ENCODE results near the gene S100PBP. TPM values are rescaled to one million over a fixed set of nuclear protein-coding genes. Genes with fewer than 3 reads are reported as not detected.

S100PBP gene
- total RNA-seq, 4 donors from 2014 or later, result 14.9 to 24.1 (median 18.6) TPM

DNA sequence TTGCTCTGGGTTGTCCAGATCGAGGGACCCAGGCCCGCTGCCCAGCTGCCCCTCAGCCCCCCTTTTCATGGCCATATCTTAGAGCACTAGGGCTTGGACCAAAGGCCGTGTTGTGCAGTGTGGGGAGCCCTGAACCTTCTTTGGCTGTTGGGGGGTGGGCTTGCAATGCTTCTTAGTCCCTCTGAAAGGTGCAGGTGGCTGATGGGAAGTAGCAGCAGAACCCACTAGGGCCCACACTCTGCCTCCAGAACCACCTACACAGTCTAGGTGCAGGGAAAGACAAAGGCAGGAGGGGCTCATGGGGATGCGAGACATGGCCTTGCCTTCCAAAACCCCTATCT, 66.5 kb downstream of the S100PBP start:
- H3K4me3 ChIP-seq, result no peak overlapping the region
- intact Hi-C loops (cut with DNase I), result no loop called here
- TF ChIP-seq EP300 (IDR thresholded peaks at IDR 0.05), result no peak
- no peak for TF ChIP-seq POLR2AphosphoS5 (IDR thresholded peaks at IDR 0.05)
- no peak for TF ChIP-seq POLR2A (IDR thresholded peaks at IDR 0.05; ENCODE audit: low read depth)
- TF ChIP-seq, protein P1, sequence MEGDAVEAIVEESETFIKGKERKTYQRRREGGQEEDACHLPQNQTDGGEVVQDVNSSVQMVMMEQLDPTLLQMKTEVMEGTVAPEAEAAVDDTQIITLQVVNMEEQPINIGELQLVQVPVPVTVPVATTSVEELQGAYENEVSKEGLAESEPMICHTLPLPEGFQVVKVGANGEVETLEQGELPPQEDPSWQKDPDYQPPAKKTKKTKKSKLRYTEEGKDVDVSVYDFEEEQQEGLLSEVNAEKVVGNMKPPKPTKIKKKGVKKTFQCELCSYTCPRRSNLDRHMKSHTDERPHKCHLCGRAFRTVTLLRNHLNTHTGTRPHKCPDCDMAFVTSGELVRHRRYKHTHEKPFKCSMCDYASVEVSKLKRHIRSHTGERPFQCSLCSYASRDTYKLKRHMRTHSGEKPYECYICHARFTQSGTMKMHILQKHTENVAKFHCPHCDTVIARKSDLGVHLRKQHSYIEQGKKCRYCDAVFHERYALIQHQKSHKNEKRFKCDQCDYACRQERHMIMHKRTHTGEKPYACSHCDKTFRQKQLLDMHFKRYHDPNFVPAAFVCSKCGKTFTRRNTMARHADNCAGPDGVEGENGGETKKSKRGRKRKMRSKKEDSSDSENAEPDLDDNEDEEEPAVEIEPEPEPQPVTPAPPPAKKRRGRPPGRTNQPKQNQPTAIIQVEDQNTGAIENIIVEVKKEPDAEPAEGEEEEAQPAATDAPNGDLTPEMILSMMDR (IDR thresholded peaks at IDR 0.05), result no peak
- H3K9me3 ChIP-seq, result no peaks in the 10 kb centered on the region
- DNase-seq (ENCODE audit: extremely low spot score), result no peak
- H3K27me3 ChIP-seq, result peaks cover 8 to 54% (median 28%) of the 10 kb centered on the region in 4 donors
- no peaks in the 10 kb centered on the region for H3K36me3 ChIP-seq
- H3K27ac ChIP-seq (replicated peaks in 1 of 4), result no peak overlapping the region
- 53% methylated on average over 4 of the region's 4 CpGs for WGBS
- H3K4me1 ChIP-seq, result peaks cover 16 to 29% (median 22%) of the 10 kb centered on the region in 4 donors

DNA sequence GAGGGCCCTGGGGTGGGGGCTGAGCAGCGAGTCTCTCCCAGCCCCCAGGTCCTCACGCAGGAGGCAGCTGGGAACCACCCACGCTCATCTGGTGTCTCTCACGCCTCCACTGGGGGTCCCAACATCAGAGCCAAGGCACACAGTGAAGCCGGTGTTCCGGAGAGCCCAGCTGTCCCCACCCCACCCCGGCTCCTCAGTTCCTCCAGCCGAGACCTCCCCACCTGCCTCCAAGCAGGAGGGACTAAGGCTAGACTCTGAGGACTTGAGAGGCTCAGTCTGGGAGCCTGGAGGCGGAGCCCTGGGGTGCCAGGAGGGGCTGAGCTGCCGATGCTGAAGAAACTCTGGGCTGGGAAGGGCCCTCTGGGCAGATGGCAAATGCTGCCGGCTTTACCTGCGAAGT, 67.3 kb downstream of the S100PBP start:
- Histone ChIP-seq H3K27me3 (peaks cover 8 to 59% (median 28%) of the 10 kb centered on the region in 4 donors), H3K9me3 (no peaks in the 10 kb centered on the region), H3K4me3 (no peak overlapping the region), H3K27ac (replicated peaks in 1 of 4) (no peak overlapping the region), H3K4me1 (peaks cover 16 to 29% (median 22%) of the 10 kb centered on the region in 4 donors), H3K36me3 (no peaks in the 10 kb centered on the region)
- DNase-seq (ENCODE audit: extremely low spot score), result no peak
- no peak for TF ChIP-seq POLR2AphosphoS5 (IDR thresholded peaks at IDR 0.05)
- TF ChIP-seq EP300 (IDR thresholded peaks at IDR 0.05), result no peak
- TF ChIP-seq, protein P1 (IDR thresholded peaks at IDR 0.05), result no peak
- no peak for TF ChIP-seq POLR2A (IDR thresholded peaks at IDR 0.05; ENCODE audit: low read depth)
- intact Hi-C loops (cut with DNase I), result no loop called here
- WGBS, result 73% methylated on average over 2 of the region's 12 CpGs

DNA sequence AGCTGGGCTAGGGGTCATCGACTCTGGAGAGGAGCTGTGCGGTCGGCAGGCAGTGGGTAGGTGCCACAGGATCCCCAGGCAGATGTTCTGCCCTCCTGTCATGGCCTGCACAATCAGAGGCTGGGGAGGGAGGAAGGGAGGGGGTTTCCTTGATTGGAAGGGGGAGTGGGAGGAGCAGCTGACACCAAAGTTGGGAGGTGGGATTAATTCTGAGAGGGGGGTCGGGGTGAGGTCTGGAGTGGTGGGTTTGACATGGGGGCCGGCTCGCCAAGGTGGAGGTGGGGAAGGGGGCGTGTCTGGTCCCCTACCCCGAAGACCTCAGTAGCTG, 68.2 kb downstream of the S100PBP start:
- no peak for TF ChIP-seq POLR2AphosphoS5 (IDR thresholded peaks at IDR 0.05)
- TF ChIP-seq EP300 (IDR thresholded peaks at IDR 0.05), result no peak
- TF ChIP-seq POLR2A (IDR thresholded peaks at IDR 0.05; ENCODE audit: low read depth), result no peak
- TF ChIP-seq, protein P1 (IDR thresholded peaks at IDR 0.05), result no peak
- H3K36me3 ChIP-seq, result no peaks in the 10 kb centered on the region
- H3K4me1 ChIP-seq, result peaks cover 16 to 29% (median 22%) of the 10 kb centered on the region in 4 donors
- peaks cover 8 to 68% (median 28%) of the 10 kb centered on the region in 4 donors for H3K27me3 ChIP-seq
- no peak overlapping the region for H3K27ac ChIP-seq (replicated peaks in 1 of 4)
- intact Hi-C loops (cut with DNase I), result no loop called here
- no peak for DNase-seq (ENCODE audit: extremely low spot score)
- H3K4me3 ChIP-seq, result no peak overlapping the region
- H3K9me3 ChIP-seq, result no peaks in the 10 kb centered on the region
- WGBS, result 30% methylated on average over 8 of the region's 8 CpGs

DNA sequence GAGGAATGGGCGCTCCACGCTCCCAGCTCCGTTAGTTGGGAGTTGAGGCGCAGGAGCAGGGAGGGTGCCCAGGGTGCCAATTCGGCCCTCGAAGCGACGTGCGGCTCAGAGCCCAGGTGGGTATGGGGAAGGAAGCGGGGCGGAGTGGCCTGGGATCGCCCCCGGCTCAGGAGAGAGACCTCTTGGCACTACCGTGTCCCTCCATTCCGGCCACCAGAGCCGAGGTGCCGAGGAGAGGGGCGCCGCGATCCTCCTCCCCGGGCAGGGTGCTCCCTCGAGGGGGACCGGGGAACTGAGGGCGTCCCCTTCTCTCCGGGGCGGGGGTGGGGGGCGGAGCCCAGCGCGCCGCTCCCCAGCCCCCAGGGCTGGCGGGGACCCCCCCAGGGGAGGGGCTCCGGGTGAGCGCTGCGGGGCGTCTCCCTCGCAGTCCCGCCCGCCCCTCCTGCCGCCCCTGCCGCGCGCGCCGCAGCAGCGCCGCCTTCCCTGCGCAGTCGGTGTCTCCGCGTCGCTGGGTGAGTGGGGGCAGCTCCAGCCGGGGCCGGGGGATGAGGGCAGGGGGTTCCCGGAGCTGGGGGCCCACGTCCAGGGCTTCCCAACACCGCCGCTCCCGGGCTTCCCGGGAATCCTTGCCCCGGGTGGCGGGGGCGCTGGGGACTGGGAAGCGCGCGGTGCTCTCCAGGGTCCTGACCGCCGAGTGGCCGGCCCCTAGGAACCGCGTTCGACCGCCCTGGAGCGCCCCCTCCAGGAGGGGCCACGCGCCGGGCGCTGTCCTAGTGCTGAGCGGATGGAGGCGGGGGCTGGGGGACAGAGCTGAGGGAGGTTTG, 68.8 kb downstream of the S100PBP start, which contains the start of gene HPCA:
TSS of gene HPCA (plus strand) at position 488 of the 824 bp plus-strand sequence. CDS start 2,408 bp downstream, outside the sequence.
- Histone ChIP-seq H3K27me3 (peaks cover 8 to 74% (median 28%) of the 10 kb centered on the region in 4 donors), H3K4me3 (peak within 1 kb of the TSS; percentile 26 to 42 (median 28)), H3K4me1 (peaks cover 15 to 29% (median 22%) of the 10 kb centered on the region in 4 donors), H3K27ac (replicated peaks in 1 of 4) (no peak within 1 kb of the TSS), H3K36me3 (no peaks in the 10 kb centered on the region), H3K9me3 (no peaks in the 10 kb centered on the region)
- intact Hi-C loops (cut with DNase I), result no loop called here
- TF ChIP-seq, protein P1 (IDR thresholded peaks at IDR 0.05), result peak in 2 of 3 experiments; percentile 13 to 21
- no peak for TF ChIP-seq POLR2AphosphoS5 (IDR thresholded peaks at IDR 0.05)
- no peak for DNase-seq (ENCODE audit: extremely low spot score)
- WGBS, result 28% methylated on average over 10 of the region's 79 CpGs

All from esophagus muscularis mucosa (tissue), 4 donors.